Activated CD4-positive, alpha-beta T cell treated with anti-CD3 and anti-CD28 coated beads, Interleukin-2, amount 10 ng/mL, durations not matched to agents 7 days and 5 days (primary cell): Measurements from ENCODE around the gene SPRED2. TPM values are rescaled to one million over a fixed set of nuclear protein-coding genes. Genes with fewer than 3 reads are reported as not detected.
"Not testable (repeated sequence)": the region's sequence is repeated elsewhere in the genome, so short reads cannot be mapped to it uniquely, and the experiment has no call there.

Source experiments
- CTCF ChIA-PET: fragments of 350-600 bp; sonication (Branson Sonifier 250); formaldehyde crosslinking; loops from one replicate; lab custom pipeline; 2021; ENCODE audit warnings: antibody characterized with exemption; lab: Charles Lee
- POLR2A ChIA-PET: fragments of 350-600 bp; sonication (Branson Sonifier 250); formaldehyde crosslinking; loops from one replicate; lab custom pipeline; 2021; ENCODE audit warnings: antibody characterized with exemption; lab: Charles Lee
- DNase-seq: peaks from one replicate; pipeline ENCODE4 v3.0.0-alpha.2; 2020
- H3K27ac Mint-ChIP-seq: one replicate; pipeline ENCODE4 v1.8.0; 2021; ENCODE audit warnings: mild to moderate bottlenecking, moderate library complexity, mixed read lengths
- H3K27me3 Mint-ChIP-seq: one replicate; pipeline ENCODE4 v1.8.0; 2021; ENCODE audit warnings: mixed read lengths
- H3K36me3 Mint-ChIP-seq: one replicate; pipeline ENCODE4 v1.8.0; 2021; ENCODE audit warnings: low read depth, mixed read lengths
- H3K4me1 Mint-ChIP-seq: one replicate; pipeline ENCODE4 v1.8.0; 2021; ENCODE audit warnings: mixed read lengths
- H3K4me3 Mint-ChIP-seq: one replicate; pipeline ENCODE4 v1.8.0; 2021; ENCODE audit warnings: mild to moderate bottlenecking, moderate library complexity, mixed read lengths
- H3K9me3 Mint-ChIP-seq: one replicate; pipeline ENCODE4 v1.8.0; 2021; ENCODE audit warnings: mixed read lengths
- total RNA-seq, 2 experiments: library from RNA; stranded (reverse); gene quantifications; one replicate each; pipeline ENCODE4 v1.2.3, GENCODE V29; 2021

SPRED2 gene
- total RNA-seq, 2 experiments from 2014 or later: 6.2 to 8.1 TPM

DNA sequence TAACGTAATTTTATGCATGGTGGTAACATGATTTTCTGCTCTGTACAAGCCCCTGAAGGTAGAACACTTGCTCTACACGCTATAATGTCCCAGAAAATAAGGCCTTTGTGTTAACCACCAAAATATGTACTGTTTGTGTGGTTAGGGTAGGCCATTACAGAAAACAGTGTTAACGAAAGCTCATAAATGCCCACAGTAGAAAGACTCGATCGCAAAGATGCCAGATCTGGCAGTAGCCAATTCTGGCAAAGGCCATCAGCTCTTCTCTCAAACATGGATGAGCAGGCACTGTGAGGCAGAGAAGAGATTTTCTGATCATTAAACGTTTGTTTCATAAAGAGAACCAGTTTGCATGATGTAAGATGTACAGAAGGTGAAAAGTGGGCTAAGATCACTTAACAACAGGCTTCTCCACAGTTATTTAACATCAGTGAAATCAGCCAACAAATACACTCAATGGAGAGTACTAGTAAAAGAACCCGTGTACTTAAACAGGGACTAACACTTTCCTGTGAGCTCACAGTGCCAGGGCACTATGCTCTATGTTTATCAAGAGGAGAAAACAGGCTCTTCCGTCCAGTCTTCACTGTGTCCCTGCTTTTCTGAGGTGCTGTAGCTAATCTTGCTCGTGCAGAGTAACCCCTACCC is 80.3 kb downstream of the SPRED2 start:
- Mint-ChIP-seq H3K4me1 (peaks cover 35% of the 10 kb centered on the region), H3K4me3 (no peak overlapping the region), H3K27me3 (no peaks in the 10 kb centered on the region), H3K36me3 (peaks cover 4% of the 10 kb centered on the region), H3K9me3 (peaks cover 2% of the 10 kb centered on the region), H3K27ac (no peak overlapping the region)
- DNase-seq: no peak
- ChIA-PET POLR2A (no interaction called here), CTCF (interaction anchor here (0.6 to 2.3 kb wide), 3 partner anchors 11 to 79 kb away, joined by 3 to 8 read pairs (median 3); no protein-coding TSS in a partner anchor)

DNA sequence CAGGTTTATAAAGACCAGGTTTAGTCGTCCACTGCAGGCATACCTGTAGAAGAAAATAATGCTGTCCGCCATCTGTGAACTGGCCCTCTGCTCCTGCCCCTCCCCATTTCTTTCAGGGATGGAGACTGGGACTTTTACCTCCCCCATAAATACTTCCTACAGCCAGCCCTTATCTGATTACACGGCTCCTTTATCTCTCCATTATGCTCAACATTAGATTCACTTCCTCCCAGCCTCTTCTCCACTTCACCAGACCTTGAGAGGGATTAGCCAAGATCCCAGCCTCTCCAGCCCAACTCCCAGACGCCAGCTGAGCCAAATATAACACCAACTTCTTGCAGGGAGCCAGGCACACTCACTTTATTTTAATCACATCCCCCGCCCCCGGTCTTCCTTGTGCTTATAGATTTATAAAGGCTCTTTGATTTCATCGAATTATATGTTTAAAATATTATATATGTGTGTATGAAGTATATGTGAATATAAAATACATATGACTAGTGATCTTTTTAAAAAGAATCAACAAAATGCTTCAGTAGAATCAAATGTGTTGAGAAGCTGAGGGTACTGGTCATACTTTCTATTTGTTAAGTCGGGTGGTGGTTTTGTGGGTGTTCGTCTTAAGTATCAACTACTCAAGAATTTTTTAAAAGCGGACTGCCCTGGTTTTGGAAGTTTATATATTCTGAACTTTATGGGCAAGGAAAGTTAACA is 81.0 kb downstream of the SPRED2 start:
- Mint-ChIP-seq H3K4me1 (peaks cover 32% of the 10 kb centered on the region), H3K27me3 (no peaks in the 10 kb centered on the region), H3K4me3 (no peak overlapping the region), H3K9me3 (peaks cover 2% of the 10 kb centered on the region), H3K27ac (no peak overlapping the region), H3K36me3 (peaks cover 4% of the 10 kb centered on the region)
- POLR2A ChIA-PET: interaction anchor here (0.6 kb wide), 1 partner anchor 217 kb away, joined by 3 read pairs; no protein-coding TSS in a partner anchor
- no peak for DNase-seq
- CTCF ChIA-PET: interaction anchor here (0.7 to 2.3 kb wide), 5 partner anchors 8 to 88 kb away, joined by 3 to 8 read pairs (median 4); no protein-coding TSS in a partner anchor

DNA sequence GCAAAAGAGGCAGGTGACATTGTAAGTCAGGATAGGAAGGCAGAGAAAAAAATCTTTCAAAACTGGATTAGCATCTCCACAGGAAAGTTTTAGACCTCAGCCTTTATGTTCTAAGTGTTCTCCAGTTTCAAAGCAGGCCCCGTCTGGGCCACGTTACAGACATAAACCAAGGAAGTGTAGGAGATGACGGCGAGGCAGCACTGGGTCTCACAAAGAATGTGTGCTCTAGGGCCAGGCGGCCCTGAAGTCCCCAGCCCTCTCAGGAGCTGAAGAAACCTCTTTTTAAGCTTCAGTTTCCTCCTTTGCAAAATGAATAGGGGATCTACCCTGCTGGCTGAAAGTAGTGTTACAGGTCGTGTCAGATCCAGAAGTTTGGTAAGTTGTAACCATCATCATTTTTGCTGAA is 81.7 kb downstream of the SPRED2 start:
- H3K4me3 Mint-ChIP-seq: no peak overlapping the region
- H3K36me3 Mint-ChIP-seq: peaks cover 4% of the 10 kb centered on the region
- no peak for DNase-seq
- peaks cover 2% of the 10 kb centered on the region for H3K9me3 Mint-ChIP-seq
- ChIA-PET POLR2A (interaction anchor here (0.6 kb wide), 1 partner anchor 216 kb away, joined by 3 read pairs; no protein-coding TSS in a partner anchor), CTCF (interaction anchor here (0.7 to 1.5 kb wide), 4 partner anchors 8 to 89 kb away, joined by 3 to 5 read pairs (median 4); no protein-coding TSS in a partner anchor)
- H3K4me1 Mint-ChIP-seq: peaks cover 27% of the 10 kb centered on the region
- no peak overlapping the region for H3K27ac Mint-ChIP-seq
- no peaks in the 10 kb centered on the region for H3K27me3 Mint-ChIP-seq

DNA sequence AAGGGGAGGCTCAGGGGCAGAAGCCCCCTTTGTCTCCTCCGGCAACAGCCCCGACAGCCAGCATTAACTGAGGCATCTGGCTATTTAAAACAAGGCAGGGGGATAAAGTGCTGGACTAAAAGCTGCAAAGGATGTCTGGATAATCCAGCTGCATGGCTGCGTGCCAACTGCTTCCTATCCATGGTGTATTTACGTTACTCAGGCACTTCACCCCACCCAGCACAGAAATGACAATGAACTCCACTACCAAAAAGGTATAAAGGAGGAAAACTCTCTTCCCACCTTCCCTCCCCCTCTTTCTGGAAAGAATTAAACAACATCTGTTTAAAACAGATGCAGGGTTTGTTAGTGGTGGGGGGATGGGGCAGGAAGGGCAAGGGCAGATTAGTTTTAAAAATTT is 82.5 kb downstream of the SPRED2 start:
- peaks cover 2% of the 10 kb centered on the region for H3K9me3 Mint-ChIP-seq
- CTCF ChIA-PET: interaction anchor here (1.5 kb wide), 1 partner anchor 9 kb away, joined by 4 read pairs; no protein-coding TSS in a partner anchor
- POLR2A ChIA-PET: no interaction called here
- H3K27me3 Mint-ChIP-seq: no peaks in the 10 kb centered on the region
- peaks cover 4% of the 10 kb centered on the region for H3K36me3 Mint-ChIP-seq
- H3K27ac Mint-ChIP-seq: no peak overlapping the region
- DNase-seq: no peak
- peaks cover 20% of the 10 kb centered on the region for H3K4me1 Mint-ChIP-seq
- H3K4me3 Mint-ChIP-seq: no peak overlapping the region

DNA sequence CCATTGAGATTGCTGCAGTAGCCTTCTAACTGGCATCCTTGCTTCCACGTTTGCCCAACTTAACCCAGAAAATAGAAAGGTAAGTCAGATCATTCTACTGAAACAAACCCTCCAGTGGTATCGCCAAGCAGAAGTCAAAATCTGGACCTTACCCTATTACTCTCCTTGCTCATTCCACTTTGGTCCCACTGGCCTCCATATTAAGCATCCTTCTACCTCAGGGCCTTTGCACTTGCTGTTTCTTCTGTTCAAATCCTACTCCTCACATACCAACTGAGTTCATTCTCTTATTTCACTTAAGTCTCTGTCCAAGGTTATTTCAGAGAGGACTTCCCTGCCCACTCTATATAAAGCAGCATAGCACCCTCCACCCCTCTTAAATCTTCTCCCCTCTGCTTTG is 84.5 kb downstream of the SPRED2 start:
- Mint-ChIP-seq H3K4me3 (no peak overlapping the region), H3K27me3 (no peaks in the 10 kb centered on the region), H3K27ac (no peak overlapping the region), H3K4me1 (peaks cover 27% of the 10 kb centered on the region), H3K9me3 (peaks cover 2% of the 10 kb centered on the region), H3K36me3 (peaks cover 4% of the 10 kb centered on the region)
- ChIA-PET CTCF (no interaction called here), POLR2A (no interaction called here)
- DNase-seq: no peak

DNA sequence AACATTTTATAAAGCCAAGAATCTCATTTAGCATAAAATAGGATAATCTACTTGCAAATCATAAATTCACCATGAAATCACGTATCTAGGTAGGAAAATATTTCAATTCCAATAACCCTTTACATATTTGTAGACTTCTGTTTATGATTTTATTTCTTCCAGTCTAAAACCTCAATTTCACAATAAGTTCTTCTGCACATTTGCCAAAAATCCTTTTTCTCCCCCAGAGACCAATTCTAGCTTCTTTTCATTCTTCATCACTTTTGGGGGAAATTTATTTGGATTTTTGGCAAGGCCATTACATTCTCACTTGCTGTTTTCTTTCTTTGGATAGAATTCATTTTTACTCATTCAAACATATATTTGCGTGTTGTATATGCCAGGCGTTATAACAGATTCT is 86.8 kb downstream of the SPRED2 start:
- no peak overlapping the region for H3K4me3 Mint-ChIP-seq
- CTCF ChIA-PET: no interaction called here
- H3K27ac Mint-ChIP-seq: no peak overlapping the region
- H3K27me3 Mint-ChIP-seq: no peaks in the 10 kb centered on the region
- peaks cover 2% of the 10 kb centered on the region for H3K9me3 Mint-ChIP-seq
- H3K4me1 Mint-ChIP-seq: peaks cover 23% of the 10 kb centered on the region
- H3K36me3 Mint-ChIP-seq: peaks cover 4% of the 10 kb centered on the region
- DNase-seq: no peak
- POLR2A ChIA-PET: no interaction called here

DNA sequence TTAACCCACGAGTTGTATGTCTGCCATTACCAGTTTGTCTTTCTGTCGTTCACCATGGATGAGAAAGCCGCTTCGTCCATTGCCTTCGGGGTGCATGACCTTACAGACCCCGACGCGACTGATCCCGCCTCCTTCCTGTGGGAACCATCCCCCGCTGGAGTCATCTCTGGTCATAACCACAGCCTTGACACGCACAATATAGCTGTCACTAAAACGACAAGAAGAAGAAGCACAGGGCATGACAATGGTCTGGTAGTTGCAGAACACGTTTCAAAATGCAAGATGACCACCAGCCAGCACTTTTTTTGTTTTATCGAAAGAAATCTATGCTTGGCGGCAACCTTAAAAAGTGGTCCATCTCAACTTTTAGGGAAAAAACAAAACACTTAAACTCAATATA is 87.7 kb downstream of the SPRED2 start:
- H3K4me3 Mint-ChIP-seq: no peak overlapping the region
- H3K36me3 Mint-ChIP-seq: peaks cover 4% of the 10 kb centered on the region
- no peak for DNase-seq
- H3K4me1 Mint-ChIP-seq: peaks cover 14% of the 10 kb centered on the region
- peaks cover 2% of the 10 kb centered on the region for H3K9me3 Mint-ChIP-seq
- ChIA-PET CTCF (no interaction called here), POLR2A (no interaction called here)
- no peak overlapping the region for H3K27ac Mint-ChIP-seq
- no peaks in the 10 kb centered on the region for H3K27me3 Mint-ChIP-seq

DNA sequence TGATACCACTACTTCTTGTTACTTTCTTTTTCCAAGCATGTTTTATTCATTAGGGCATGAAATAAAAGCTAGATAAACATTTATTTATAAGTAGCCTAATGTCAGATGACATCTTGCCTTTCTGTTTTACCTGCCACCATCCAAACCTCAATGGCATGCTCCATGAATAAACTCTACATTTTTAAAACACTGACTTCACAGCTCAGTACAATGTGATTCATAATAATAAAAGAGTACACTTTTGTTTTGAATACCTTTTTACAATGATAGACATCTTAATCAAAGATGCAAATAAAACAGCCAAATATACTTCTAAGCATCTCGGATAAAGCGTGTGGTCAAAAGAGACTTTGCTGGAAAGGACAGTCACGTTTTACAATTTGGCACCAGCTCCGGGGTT is 88.2 kb downstream of the SPRED2 start:
- H3K36me3 Mint-ChIP-seq: peaks cover 4% of the 10 kb centered on the region
- H3K9me3 Mint-ChIP-seq: peaks cover 2% of the 10 kb centered on the region
- H3K27ac Mint-ChIP-seq: no peak overlapping the region
- no peaks in the 10 kb centered on the region for H3K27me3 Mint-ChIP-seq
- no peak overlapping the region for H3K4me3 Mint-ChIP-seq
- peaks cover 10% of the 10 kb centered on the region for H3K4me1 Mint-ChIP-seq
- CTCF ChIA-PET: interaction anchor here (0.6 kb wide), 1 partner anchor 132 kb away, joined by 3 read pairs; no protein-coding TSS in a partner anchor
- POLR2A ChIA-PET: no interaction called here
- no peak for DNase-seq

DNA sequence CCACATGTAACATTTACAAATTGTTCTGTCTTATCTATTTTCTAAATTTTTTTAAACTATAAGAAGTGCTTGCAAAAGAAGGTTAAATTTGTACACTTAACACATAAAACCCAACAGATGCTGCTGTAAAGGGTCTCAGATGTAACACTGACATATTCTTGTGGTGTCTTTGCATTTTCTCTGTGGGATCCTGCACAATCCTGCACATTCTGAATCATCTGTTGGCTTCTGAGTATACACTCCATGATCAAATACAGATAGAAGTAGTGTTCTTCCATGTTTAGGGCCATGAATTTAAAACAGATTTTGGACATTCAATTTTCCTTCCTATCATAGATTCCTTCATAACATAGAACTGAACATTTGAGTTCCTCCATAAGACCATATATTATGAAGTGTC is 89.0 kb downstream of the SPRED2 start:
- no peaks in the 10 kb centered on the region for H3K27me3 Mint-ChIP-seq
- CTCF ChIA-PET: no interaction called here
- DNase-seq: no peak
- peaks cover 4% of the 10 kb centered on the region for H3K36me3 Mint-ChIP-seq
- H3K4me1 Mint-ChIP-seq: peaks cover 10% of the 10 kb centered on the region
- H3K4me3 Mint-ChIP-seq: no peak overlapping the region
- peaks cover 2% of the 10 kb centered on the region for H3K9me3 Mint-ChIP-seq
- POLR2A ChIA-PET: no interaction called here
- H3K27ac Mint-ChIP-seq: no peak overlapping the region

DNA sequence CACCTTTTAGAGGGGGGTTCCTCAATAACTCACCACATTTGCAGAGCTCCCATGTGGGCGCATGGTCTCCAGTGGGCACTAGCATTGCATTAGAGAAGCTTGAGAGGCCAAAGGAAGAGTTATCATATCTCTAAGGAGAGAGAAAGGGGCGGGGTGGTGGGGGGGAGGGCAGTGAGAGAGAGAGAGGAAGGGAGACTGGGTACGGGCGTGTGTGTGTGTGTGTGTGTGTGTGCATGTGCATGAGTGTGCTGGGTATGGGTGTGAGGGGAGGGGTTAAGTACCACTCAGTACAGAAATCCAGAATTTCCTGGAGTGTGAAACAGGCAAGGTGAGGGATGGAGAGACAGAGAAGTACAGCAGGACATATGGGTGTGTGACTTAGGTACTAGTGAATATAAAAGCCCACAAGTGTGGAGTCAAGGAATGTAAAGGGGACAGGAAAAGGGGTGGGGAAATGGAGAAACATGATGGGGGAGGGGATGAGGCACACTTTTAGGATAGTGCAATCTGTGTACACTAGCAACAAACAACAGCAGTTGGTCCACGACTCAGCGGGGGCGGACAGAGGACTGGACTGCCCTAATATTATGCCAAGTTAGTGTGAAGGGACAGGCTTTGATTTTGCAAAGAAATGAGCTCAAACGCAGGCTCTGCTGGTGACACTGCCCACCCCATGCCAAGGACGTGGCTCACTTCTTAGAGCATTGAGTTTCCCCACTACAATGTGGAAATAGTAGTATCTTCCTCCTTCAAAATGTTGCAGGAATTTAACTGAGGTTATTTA is 91.3 kb downstream of the SPRED2 start:
- H3K4me3 Mint-ChIP-seq: no peak overlapping the region
- ChIA-PET POLR2A (no interaction called here), CTCF (interaction anchor here (1.8 to 1.9 kb wide), 2 partner anchors 12 to 18 kb away, joined by 4 to 5 read pairs; no protein-coding TSS in a partner anchor)
- peaks cover 8% of the 10 kb centered on the region for H3K4me1 Mint-ChIP-seq
- no peaks in the 10 kb centered on the region for H3K36me3 Mint-ChIP-seq
- H3K27me3 Mint-ChIP-seq: no peaks in the 10 kb centered on the region
- no peak for DNase-seq
- no peaks in the 10 kb centered on the region for H3K9me3 Mint-ChIP-seq
- no peak overlapping the region for H3K27ac Mint-ChIP-seq

DNA sequence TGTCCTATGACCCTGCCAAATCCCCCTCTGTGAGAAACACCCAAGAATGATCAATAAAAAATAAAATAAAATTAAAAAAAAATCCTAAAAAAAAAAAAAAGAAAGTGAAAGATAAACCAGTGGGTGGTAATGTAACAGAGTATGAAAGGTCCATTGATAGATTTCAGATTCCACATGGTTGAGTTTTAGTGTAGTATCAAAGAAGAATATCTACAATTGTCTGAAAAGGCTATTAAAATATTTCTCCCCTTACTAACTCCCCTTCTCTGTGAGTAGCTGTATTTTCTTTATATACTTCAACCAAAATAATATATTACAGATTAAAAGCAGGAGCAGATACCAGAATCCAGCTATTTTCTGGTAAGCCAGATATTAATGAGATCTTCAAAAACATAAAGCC is 92.8 kb downstream of the SPRED2 start:
- Mint-ChIP-seq H3K9me3 (no peaks in the 10 kb centered on the region), H3K4me3 (no peak overlapping the region), H3K27ac (no peak overlapping the region), H3K4me1 (peaks cover 8% of the 10 kb centered on the region), H3K27me3 (no peaks in the 10 kb centered on the region), H3K36me3 (no peaks in the 10 kb centered on the region)
- DNase-seq: no peak
- ChIA-PET POLR2A (no interaction called here), CTCF (interaction anchor here (0.9 to 1.9 kb wide), 3 partner anchors 11 to 16 kb away, joined by 3 to 5 read pairs (median 4); no protein-coding TSS in a partner anchor)

DNA sequence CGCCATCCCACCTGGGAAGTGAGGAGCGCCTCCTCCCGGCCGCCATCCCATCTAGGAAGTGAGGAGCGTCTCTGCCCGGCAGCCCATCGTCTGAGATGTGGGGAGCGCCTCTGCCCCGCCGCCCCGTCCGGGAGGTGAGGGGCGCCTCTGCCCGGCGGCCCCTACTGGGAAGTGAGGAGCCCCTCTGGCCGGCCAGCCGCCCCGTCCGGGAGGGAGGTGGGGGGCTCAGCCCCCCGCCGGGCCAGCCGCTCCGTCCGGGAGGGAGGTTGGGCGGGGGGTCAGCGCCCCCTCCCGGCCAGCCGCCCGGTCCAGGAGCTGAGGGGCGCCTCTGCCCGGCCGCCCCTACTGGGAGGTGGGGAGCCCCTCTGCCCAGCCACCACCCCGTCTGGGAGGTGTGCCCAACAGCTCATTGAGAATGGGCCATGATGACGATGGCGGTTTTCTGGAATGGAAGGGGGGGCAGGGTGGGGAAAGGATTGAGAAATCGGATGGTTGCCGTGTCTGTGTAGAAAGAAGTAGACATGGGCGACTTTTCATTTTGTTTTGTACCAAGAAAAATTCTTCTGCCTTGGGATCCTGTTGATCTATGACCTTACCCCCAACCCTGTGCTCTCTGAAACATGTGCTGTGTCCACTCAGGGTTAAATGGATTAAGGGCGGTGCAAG is 93.4 kb downstream of the SPRED2 start:
- H3K4me3 Mint-ChIP-seq, H3K27ac Mint-ChIP-seq, H3K4me1 Mint-ChIP-seq, H3K9me3 Mint-ChIP-seq, H3K36me3 Mint-ChIP-seq, CTCF ChIA-PET, H3K27me3 Mint-ChIP-seq, DNase-seq, POLR2A ChIA-PET: not testable (repeated sequence)
